WTC11 (cell line): ENCODE measurements around the gene CTAG1B. TPM values are rescaled to one million over a fixed set of nuclear protein-coding genes. Genes with fewer than 3 reads are reported as not detected.

ENCODE experiments used
- ATAC-seq: fragments of 200-7000 bp; cut with Tn5 transposase; 2 replicates; pipeline ENCODE4 v1.10.0; 2021; ENCODE audit warnings: mild to moderate bottlenecking, moderate library complexity
- CTCF ChIA-PET: fragments of 300-600 bp; sonication (Branson Sonifier 250); formaldehyde crosslinking; loops from one replicate; lab custom pipeline; 2021; ENCODE audit warnings: antibody characterized with exemption; lab: Charles Lee
- POLR2A ChIA-PET: fragments of 350-600 bp; sonication (Branson Sonifier 250); formaldehyde crosslinking; loops from one replicate; lab custom pipeline; 2021; ENCODE audit warnings: antibody characterized with exemption; lab: Charles Lee
- DNase-seq: peaks from one replicate; pipeline ENCODE4 v3.0.0; 2021; ENCODE audit warnings: low spot score
- H3K27ac Mint-ChIP-seq: 2 replicates; pipeline ENCODE4 v1.8.0; 2021; ENCODE audit warnings: mixed read lengths
- H3K27me3 Mint-ChIP-seq: 2 replicates; pipeline ENCODE4 v1.8.0; 2021; ENCODE audit warnings: low read depth, mild to moderate bottlenecking, moderate library complexity, mixed read lengths
- H3K36me3 Mint-ChIP-seq: 2 replicates; pipeline ENCODE4 v1.8.0; 2021; ENCODE audit warnings: mixed read lengths
- H3K4me1 Mint-ChIP-seq: 2 replicates; pipeline ENCODE4 v1.8.0; 2022; ENCODE audit warnings: mixed read lengths
- H3K4me3 Mint-ChIP-seq: 2 replicates; pipeline ENCODE4 v1.8.0; 2021; ENCODE audit warnings: mild to moderate bottlenecking, moderate library complexity, mixed read lengths
- H3K9me3 Mint-ChIP-seq: 2 replicates; pipeline ENCODE4 v1.8.0; 2021; ENCODE audit warnings: mixed read lengths
- GABPB1 ChIP-seq: sonication (generic); formaldehyde crosslinking; IDR thresholded peaks from 2 replicates; pipeline ENCODE4 v1.8.1; 2023; ENCODE audit warnings: mild to moderate bottlenecking, missing genetic modification reagents
- GTF2I ChIP-seq: fragments of 250-450 bp; sonication (Bioruptor Pico); conservative IDR thresholded peaks from 2 replicates; pipeline ENCODE4 v1.4.0; 2021; ENCODE audit warnings: mild to moderate bottlenecking
- JUN ChIP-seq: sonication (generic); formaldehyde crosslinking; IDR thresholded peaks from 2 replicates; pipeline ENCODE4 v1.8.0; 2023; ENCODE audit warnings: mild to moderate bottlenecking, missing genetic modification reagents
- NFE2L1 ChIP-seq: sonication (generic); formaldehyde crosslinking; IDR thresholded peaks from 2 replicates; pipeline ENCODE4 v1.8.1; 2023; ENCODE audit warnings: missing genetic modification reagents
- NFYB ChIP-seq: sonication (generic); formaldehyde crosslinking; conservative IDR thresholded peaks from 2 replicates; pipeline ENCODE4 v1.8.0; 2022; ENCODE audit warnings: low read depth, missing genetic modification reagents
- NR1H2 ChIP-seq: sonication (generic); formaldehyde crosslinking; IDR thresholded peaks from 2 replicates; pipeline ENCODE4 v1.9.0; 2021; ENCODE audit warnings: mild to moderate bottlenecking, moderate library complexity, missing genetic modification reagents
- NR3C1 ChIP-seq: sonication (generic); formaldehyde crosslinking; conservative IDR thresholded peaks from 2 replicates; pipeline ENCODE4 v1.8.1; 2023; ENCODE audit warnings: low read depth, mild to moderate bottlenecking, missing genetic modification reagents
- OVOL2 ChIP-seq: fragments of 250-450 bp; sonication (Bioruptor Pico); IDR thresholded peaks from 2 replicates; pipeline ENCODE4 v1.9.0; 2021; ENCODE audit warnings: mild to moderate bottlenecking, borderline replicate concordance
- RELA ChIP-seq: sonication (generic); formaldehyde crosslinking; IDR thresholded peaks from 2 replicates; pipeline ENCODE4 v1.8.1; 2022; ENCODE audit warnings: missing genetic modification reagents, mild to moderate bottlenecking, borderline replicate concordance
- ZNF121 ChIP-seq: sonication (generic); formaldehyde crosslinking; IDR thresholded peaks from 2 replicates; pipeline ENCODE4 v1.8.0; 2023; ENCODE audit warnings: missing genetic modification reagents
- ZNF138 ChIP-seq: sonication (generic); formaldehyde crosslinking; conservative IDR thresholded peaks from 2 replicates; pipeline ENCODE4 v1.8.1; 2022; ENCODE audit warnings: mild to moderate bottlenecking, moderate library complexity, missing genetic modification reagents
- ZNF219 ChIP-seq: sonication (generic); formaldehyde crosslinking; IDR thresholded peaks from 2 replicates; pipeline ENCODE4 v1.8.0; 2023; ENCODE audit warnings: missing genetic modification reagents, mild to moderate bottlenecking, borderline replicate concordance
- ZNF671 ChIP-seq: fragments of 250-450 bp; sonication (Bioruptor Pico); IDR thresholded peaks from 2 replicates; pipeline ENCODE4 v1.8.0; 2021; ENCODE audit warnings: mild to moderate bottlenecking
- total RNA-seq: library from RNA; stranded (reverse); gene quantifications from 3 replicates; pipeline ENCODE4 v1.2.3, GENCODE V29; 2021
- TF ChIP-seq, protein P1 (sequence below): fragments of 250-450 bp; sonication (Bioruptor Pico); IDR thresholded peaks from 2 replicates; pipeline ENCODE4 v1.9.0; 2021; ENCODE audit warnings: moderate library complexity, mild to moderate bottlenecking, inconsistent platforms, borderline replicate concordance
- TF ChIP-seq, protein P2 (sequence below): sonication (generic); formaldehyde crosslinking; IDR thresholded peaks from 2 replicates; pipeline ENCODE4 v1.8.0; 2022; ENCODE audit warnings: mild to moderate bottlenecking, missing genetic modification reagents
- TF ChIP-seq, protein P3 (sequence below): sonication (generic); formaldehyde crosslinking; conservative IDR thresholded peaks from 2 replicates; pipeline ENCODE4 v1.8.1; 2023; ENCODE audit warnings: mild to moderate bottlenecking, low read depth, missing genetic modification reagents, moderate library complexity
- TF ChIP-seq, protein P4 (sequence below): sonication (generic); formaldehyde crosslinking; IDR thresholded peaks from 2 replicates; pipeline ENCODE4 v1.8.0; 2022; ENCODE audit warnings: mild to moderate bottlenecking, missing genetic modification reagents
- TF ChIP-seq, protein P5 (sequence below): sonication (generic); formaldehyde crosslinking; IDR thresholded peaks from 2 replicates; pipeline ENCODE4 v1.8.1; 2022; ENCODE audit warnings: missing genetic modification reagents, borderline replicate concordance
- TF ChIP-seq, protein P6 (sequence below): fragments of 250-450 bp; sonication (Bioruptor Pico); IDR thresholded peaks from 2 replicates; pipeline ENCODE4 v1.9.0; 2021; ENCODE audit warnings: mild to moderate bottlenecking

Gene CTAG1B
- total RNA-seq, 1 experiment from 2014 or later: not detected

DNA sequence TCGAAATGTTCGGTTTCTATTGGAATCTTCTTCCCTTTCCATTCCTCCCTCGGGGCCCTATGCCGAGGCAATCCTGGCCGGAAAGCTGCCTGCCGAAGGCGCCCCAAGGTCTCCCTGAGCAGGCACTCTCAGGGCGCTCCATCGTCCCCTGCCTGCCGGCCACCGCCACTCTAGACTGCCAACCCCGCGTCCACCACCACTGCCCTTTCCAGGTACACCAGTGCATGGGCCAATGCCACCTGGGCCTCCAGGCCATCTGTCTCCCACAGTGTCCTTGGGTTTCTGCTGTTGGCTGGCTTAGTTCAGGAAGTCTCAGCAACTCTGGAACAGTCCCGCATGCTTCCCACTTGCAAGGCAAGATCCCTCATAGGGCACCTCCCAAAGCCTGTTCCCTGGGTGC lies 19.6 kb downstream of the CTAG1B start:
- Mint-ChIP-seq H3K27me3 (peaks cover 7% of the 10 kb centered on the region; the same call in 1 of the 2 replicates), H3K9me3 (peaks cover 14% of the 10 kb centered on the region), H3K4me1 (peaks cover 26% of the 10 kb centered on the region), H3K36me3 (peaks cover 12% of the 10 kb centered on the region), H3K4me3 (no peak overlapping the region), H3K27ac (no peak overlapping the region)
- POLR2A ChIA-PET: no interaction called here
- ATAC-seq (no peak), DNase-seq (no peak)
- CTCF ChIA-PET: no interaction called here
- TF ChIP-seq, protein P1, sequence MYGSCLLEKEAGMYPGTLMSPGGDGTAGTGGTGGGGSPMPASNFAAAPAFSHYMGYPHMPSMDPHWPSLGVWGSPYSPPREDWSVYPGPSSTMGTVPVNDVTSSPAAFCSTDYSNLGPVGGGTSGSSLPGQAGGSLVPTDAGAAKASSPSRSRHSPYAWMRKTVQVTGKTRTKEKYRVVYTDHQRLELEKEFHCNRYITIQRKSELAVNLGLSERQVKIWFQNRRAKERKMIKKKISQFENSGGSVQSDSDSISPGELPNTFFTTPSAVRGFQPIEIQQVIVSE: no peak
- TF ChIP-seq, protein P2, sequence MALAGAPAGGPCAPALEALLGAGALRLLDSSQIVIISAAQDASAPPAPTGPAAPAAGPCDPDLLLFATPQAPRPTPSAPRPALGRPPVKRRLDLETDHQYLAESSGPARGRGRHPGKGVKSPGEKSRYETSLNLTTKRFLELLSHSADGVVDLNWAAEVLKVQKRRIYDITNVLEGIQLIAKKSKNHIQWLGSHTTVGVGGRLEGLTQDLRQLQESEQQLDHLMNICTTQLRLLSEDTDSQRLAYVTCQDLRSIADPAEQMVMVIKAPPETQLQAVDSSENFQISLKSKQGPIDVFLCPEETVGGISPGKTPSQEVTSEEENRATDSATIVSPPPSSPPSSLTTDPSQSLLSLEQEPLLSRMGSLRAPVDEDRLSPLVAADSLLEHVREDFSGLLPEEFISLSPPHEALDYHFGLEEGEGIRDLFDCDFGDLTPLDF: no peak
- TF ChIP-seq, protein P3, sequence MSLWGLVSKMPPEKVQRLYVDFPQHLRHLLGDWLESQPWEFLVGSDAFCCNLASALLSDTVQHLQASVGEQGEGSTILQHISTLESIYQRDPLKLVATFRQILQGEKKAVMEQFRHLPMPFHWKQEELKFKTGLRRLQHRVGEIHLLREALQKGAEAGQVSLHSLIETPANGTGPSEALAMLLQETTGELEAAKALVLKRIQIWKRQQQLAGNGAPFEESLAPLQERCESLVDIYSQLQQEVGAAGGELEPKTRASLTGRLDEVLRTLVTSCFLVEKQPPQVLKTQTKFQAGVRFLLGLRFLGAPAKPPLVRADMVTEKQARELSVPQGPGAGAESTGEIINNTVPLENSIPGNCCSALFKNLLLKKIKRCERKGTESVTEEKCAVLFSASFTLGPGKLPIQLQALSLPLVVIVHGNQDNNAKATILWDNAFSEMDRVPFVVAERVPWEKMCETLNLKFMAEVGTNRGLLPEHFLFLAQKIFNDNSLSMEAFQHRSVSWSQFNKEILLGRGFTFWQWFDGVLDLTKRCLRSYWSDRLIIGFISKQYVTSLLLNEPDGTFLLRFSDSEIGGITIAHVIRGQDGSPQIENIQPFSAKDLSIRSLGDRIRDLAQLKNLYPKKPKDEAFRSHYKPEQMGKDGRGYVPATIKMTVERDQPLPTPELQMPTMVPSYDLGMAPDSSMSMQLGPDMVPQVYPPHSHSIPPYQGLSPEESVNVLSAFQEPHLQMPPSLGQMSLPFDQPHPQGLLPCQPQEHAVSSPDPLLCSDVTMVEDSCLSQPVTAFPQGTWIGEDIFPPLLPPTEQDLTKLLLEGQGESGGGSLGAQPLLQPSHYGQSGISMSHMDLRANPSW: no peak
- TF ChIP-seq ZNF219 (no peak), RELA (CRISPR knock-in tag) (no peak), ZNF121 (CRISPR knock-in tag) (no peak), NR3C1 (CRISPR knock-in tag) (no peak), ZNF138 (no peak), NFE2L1 (CRISPR knock-in tag) (no peak), GTF2I (no peak), NR1H2 (CRISPR knock-in tag) (no peak), NFYB (CRISPR knock-in tag) (no peak), GABPB1 (CRISPR knock-in tag) (no peak)
- TF ChIP-seq, protein P4, sequence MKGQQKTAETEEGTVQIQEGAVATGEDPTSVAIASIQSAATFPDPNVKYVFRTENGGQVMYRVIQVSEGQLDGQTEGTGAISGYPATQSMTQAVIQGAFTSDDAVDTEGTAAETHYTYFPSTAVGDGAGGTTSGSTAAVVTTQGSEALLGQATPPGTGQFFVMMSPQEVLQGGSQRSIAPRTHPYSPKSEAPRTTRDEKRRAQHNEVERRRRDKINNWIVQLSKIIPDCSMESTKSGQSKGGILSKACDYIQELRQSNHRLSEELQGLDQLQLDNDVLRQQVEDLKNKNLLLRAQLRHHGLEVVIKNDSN (CRISPR knock-in tag): no peak

DNA sequence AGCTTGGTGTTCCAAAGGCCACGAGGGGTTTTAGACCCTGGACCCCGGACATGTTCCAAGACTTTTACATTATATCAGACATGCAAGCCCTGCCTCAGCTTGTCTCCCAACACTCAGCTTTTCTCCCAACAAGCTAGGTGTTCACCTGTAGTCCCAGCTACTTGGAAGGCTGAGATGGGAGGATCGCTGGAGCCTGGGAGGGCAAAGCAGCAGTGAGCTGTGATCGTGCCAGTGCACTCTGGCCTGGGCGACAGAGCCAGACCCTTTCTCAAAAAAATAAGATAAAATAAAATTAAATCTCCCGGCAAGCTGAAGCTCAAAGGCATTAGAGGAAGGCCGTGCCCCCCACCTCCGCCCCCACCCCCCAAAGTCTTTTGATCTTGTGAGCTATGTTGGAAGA lies 20.4 kb downstream of the CTAG1B start:
- DNase-seq (no peak), ATAC-seq (no peak)
- POLR2A ChIA-PET: no interaction called here
- TF ChIP-seq, protein P5, sequence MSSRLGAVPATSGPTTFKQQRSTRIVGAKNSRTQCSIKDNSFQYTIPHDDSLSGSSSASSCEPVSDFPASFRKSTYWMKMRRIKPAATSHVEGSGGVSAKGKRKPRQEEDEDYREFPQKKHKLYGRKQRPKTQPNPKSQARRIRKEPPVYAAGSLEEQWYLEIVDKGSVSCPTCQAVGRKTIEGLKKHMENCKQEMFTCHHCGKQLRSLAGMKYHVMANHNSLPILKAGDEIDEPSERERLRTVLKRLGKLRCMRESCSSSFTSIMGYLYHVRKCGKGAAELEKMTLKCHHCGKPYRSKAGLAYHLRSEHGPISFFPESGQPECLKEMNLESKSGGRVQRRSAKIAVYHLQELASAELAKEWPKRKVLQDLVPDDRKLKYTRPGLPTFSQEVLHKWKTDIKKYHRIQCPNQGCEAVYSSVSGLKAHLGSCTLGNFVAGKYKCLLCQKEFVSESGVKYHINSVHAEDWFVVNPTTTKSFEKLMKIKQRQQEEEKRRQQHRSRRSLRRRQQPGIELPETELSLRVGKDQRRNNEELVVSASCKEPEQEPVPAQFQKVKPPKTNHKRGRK (CRISPR knock-in tag): no peak
- no peak for TF ChIP-seq JUN (CRISPR knock-in tag)
- TF ChIP-seq RELA (CRISPR knock-in tag): no peak
- TF ChIP-seq ZNF671 (CRISPR knock-in tag): no peak
- no peak for TF ChIP-seq OVOL2
- no peak for TF ChIP-seq NFYB (CRISPR knock-in tag)
- H3K27me3 Mint-ChIP-seq: peaks cover 13% of the 10 kb centered on the region
- H3K27ac Mint-ChIP-seq: no peak overlapping the region
- H3K4me3 Mint-ChIP-seq: no peak overlapping the region
- H3K36me3 Mint-ChIP-seq: peaks cover 15% of the 10 kb centered on the region
- CTCF ChIA-PET: no interaction called here
- H3K4me1 Mint-ChIP-seq: peaks cover 22% of the 10 kb centered on the region
- H3K9me3 Mint-ChIP-seq: peaks cover 19% of the 10 kb centered on the region

DNA sequence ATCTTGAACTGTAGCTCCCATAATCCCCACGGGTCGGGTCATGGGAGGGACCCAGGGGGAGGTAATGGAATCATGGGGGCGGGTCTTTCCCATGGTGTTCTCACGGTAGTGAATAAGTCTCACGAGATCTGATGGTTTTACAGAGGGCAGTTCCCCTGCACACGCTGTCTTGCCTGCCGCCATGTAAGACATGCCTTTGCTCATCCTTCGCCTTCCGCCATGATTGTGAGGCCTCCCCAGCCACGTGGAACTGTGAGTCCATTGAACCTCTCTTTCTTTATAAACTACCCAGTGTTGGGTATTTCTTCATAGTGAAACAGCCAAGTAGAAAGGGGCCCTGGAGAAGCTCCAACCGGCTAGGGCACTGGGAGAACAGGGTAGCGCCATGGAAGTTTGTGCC lies 21.9 kb downstream of the CTAG1B start:
- POLR2A ChIA-PET: no interaction called here
- H3K36me3 Mint-ChIP-seq: peaks cover 15% of the 10 kb centered on the region
- TF ChIP-seq, protein P6, sequence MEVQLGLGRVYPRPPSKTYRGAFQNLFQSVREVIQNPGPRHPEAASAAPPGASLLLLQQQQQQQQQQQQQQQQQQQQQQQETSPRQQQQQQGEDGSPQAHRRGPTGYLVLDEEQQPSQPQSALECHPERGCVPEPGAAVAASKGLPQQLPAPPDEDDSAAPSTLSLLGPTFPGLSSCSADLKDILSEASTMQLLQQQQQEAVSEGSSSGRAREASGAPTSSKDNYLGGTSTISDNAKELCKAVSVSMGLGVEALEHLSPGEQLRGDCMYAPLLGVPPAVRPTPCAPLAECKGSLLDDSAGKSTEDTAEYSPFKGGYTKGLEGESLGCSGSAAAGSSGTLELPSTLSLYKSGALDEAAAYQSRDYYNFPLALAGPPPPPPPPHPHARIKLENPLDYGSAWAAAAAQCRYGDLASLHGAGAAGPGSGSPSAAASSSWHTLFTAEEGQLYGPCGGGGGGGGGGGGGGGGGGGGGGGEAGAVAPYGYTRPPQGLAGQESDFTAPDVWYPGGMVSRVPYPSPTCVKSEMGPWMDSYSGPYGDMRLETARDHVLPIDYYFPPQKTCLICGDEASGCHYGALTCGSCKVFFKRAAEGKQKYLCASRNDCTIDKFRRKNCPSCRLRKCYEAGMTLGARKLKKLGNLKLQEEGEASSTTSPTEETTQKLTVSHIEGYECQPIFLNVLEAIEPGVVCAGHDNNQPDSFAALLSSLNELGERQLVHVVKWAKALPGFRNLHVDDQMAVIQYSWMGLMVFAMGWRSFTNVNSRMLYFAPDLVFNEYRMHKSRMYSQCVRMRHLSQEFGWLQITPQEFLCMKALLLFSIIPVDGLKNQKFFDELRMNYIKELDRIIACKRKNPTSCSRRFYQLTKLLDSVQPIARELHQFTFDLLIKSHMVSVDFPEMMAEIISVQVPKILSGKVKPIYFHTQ (CRISPR knock-in tag): no peak
- TF ChIP-seq, protein P5 (CRISPR knock-in tag): no peak
- CTCF ChIA-PET: no interaction called here
- peaks cover 22% of the 10 kb centered on the region for H3K9me3 Mint-ChIP-seq
- H3K27ac Mint-ChIP-seq: no peak overlapping the region
- no peak overlapping the region for H3K4me3 Mint-ChIP-seq
- ATAC-seq (no peak), DNase-seq (no peak)
- H3K4me1 Mint-ChIP-seq: peaks cover 22% of the 10 kb centered on the region
- H3K27me3 Mint-ChIP-seq: peaks cover 13% of the 10 kb centered on the region
